Measurements from ENCODE around the gene TBC1D25. TPM values are rescaled to one million over a fixed set of nuclear protein-coding genes. Genes with fewer than 3 reads are reported as not detected.

The TBC1D25 gene
- total RNA-seq, 1 experiment from 2014 or later: 7.5 TPM

- ChIA-PET CTCF (interaction anchor here (2.6 kb wide), 1 partner anchor 409 kb away, joined by 35 read pairs; no protein-coding TSS in a partner anchor), POLR2A (no interaction called here)
- no peaks in the 10 kb centered on the region for H3K27me3 Mint-ChIP-seq (ENCODE audit: low read depth)
- H3K9me3 Mint-ChIP-seq: no peaks in the 10 kb centered on the region
- no peak overlapping the region for H3K4me3 Mint-ChIP-seq
- H3K27ac Mint-ChIP-seq: 0 out of 2 replicates have a peak overlapping the region, but pooled peaks have one; percentile 36
- no peaks in the 10 kb centered on the region for H3K36me3 Mint-ChIP-seq
- TF ChIP-seq NFATC4 (CRISPR knock-in tag; IDR thresholded peaks at IDR 0.05) (no peak), ZMAT4 (CRISPR knock-in tag; IDR thresholded peaks at IDR 0.05) (no peak), IRF2 (CRISPR knock-in tag; IDR thresholded peaks at IDR 0.05; ENCODE audit: borderline replicate concordance, low read depth) (no peak), NFYB (CRISPR knock-in tag; conservative IDR thresholded peaks at IDR 0.05; ENCODE audit: low read depth) (no peak), MYBL2 (CRISPR knock-in tag; IDR thresholded peaks at IDR 0.05) (no peak), KAT7 (CRISPR knock-in tag; IDR thresholded peaks at IDR 0.05; ENCODE audit: borderline replicate concordance) (no peak), OVOL2 (CRISPR knock-in tag; IDR thresholded peaks at IDR 0.05; ENCODE audit: borderline replicate concordance) (no peak), ATF2 (CRISPR knock-in tag; IDR thresholded peaks at IDR 0.05; ENCODE audit: borderline replicate concordance, low read depth) (no peak), ZBTB21 (CRISPR knock-in tag; IDR thresholded peaks at IDR 0.05; ENCODE audit: borderline replicate concordance) (no peak), PREB (CRISPR knock-in tag; IDR thresholded peaks at IDR 0.05; ENCODE audit: borderline replicate concordance) (no peak), SOX15 (CRISPR knock-in tag; IDR thresholded peaks at IDR 0.05) (no peak), ARID4B (CRISPR knock-in tag; IDR thresholded peaks at IDR 0.05; ENCODE audit: borderline replicate concordance) (no peak), NR3C1 (CRISPR knock-in tag; conservative IDR thresholded peaks at IDR 0.05; ENCODE audit: low read depth) (no peak), ZNF317 (CRISPR knock-in tag; IDR thresholded peaks at IDR 0.05; ENCODE audit: borderline replicate concordance, low read depth) (no peak), ZNF416 (CRISPR knock-in tag; IDR thresholded peaks at IDR 0.05) (no peak), FOXJ3 (CRISPR knock-in tag; IDR thresholded peaks at IDR 0.05; ENCODE audit: borderline replicate concordance) (no peak)
- no peak for ATAC-seq
- no peak for DNase-seq (ENCODE audit: low spot score)
- no peaks in the 10 kb centered on the region for H3K4me1 Mint-ChIP-seq
Measured at GRCh38 chrX:48492293-48492910, 47.1 kb upstream of the TBC1D25 start.

GRCh38 chrX:48493890-48494364, 45.6 kb upstream of the TBC1D25 start:
- H3K9me3 Mint-ChIP-seq: no peaks in the 10 kb centered on the region
- CTCF ChIA-PET: interaction anchor here (0.7 to 2.6 kb wide), 9 partner anchors 10 to 467 kb away, joined by 3 to 35 read pairs (median 5); partner anchors contain the start of genes SLC38A5 and TBC1D25
- H3K4me3 Mint-ChIP-seq: no peak overlapping the region
- H3K27ac Mint-ChIP-seq: no peak overlapping the region
- no peaks in the 10 kb centered on the region for H3K27me3 Mint-ChIP-seq (ENCODE audit: low read depth)
- no peaks in the 10 kb centered on the region for H3K4me1 Mint-ChIP-seq
- no peaks in the 10 kb centered on the region for H3K36me3 Mint-ChIP-seq
- ATAC-seq: peak; percentile 93
- POLR2A ChIA-PET: no interaction called here
- peak; percentile 57 for DNase-seq (ENCODE audit: low spot score)
- TF ChIP-seq AR (CRISPR knock-in tag; IDR thresholded peaks at IDR 0.05) (no peak), AFF4 (CRISPR knock-in tag; IDR thresholded peaks at IDR 0.05; ENCODE audit: borderline replicate concordance) (no peak), CREB1 (CRISPR knock-in tag; IDR thresholded peaks at IDR 0.05) (no peak), NR3C1 (CRISPR knock-in tag; conservative IDR thresholded peaks at IDR 0.05; ENCODE audit: low read depth) (no peak)

Measured in WTC11 (cell line).